GM21390 (cell line): ENCODE results near the gene RPL36.
"Not testable (repeated sequence)": the region's sequence is repeated elsewhere in the genome, so short reads cannot be mapped to it uniquely, and the experiment has no call there.

ENCODE experiments used
- ATAC-seq: cut with Tn5 transposase; IDR thresholded peaks from one replicate; pipeline ENCODE4 v1.9.1; 2021; ENCODE audit not compliant: unreplicated experiment

RPL36 gene

GRCh38 chr19:5703819-5704818 lies 14.0 kb downstream of the RPL36 start:
- no peak for ATAC-seq

- no peak for ATAC-seq
These were observed 15.5 kb downstream of the RPL36 start for GRCh38 chr19:5705552-5705951.

GRCh38 chr19:5706876-5707573 lies 16.9 kb downstream of the RPL36 start:
- no peak for ATAC-seq

GRCh38 chr19:5707576-5708575 lies 17.8 kb downstream of the RPL36 start:
- ATAC-seq: no peak

- ATAC-seq: no peak
These were observed 20.9 kb downstream of the RPL36 start for GRCh38 chr19:5711025-5711424.

GRCh38 chr19:5711713-5712161 lies 21.6 kb downstream of the RPL36 start:
- ATAC-seq: no peak

GRCh38 chr19:5713228-5713627 lies 23.1 kb downstream of the RPL36 start:
- no peak for ATAC-seq

GRCh38 chr19:5714816-5715215 lies 24.7 kb downstream of the RPL36 start:
- no peak for ATAC-seq

GRCh38 chr19:5717215-5717935 lies 27.3 kb downstream of the RPL36 start:
- ATAC-seq: no peak

GRCh38 chr19:5718037-5718578 lies 28.0 kb downstream of the RPL36 start:
- no peak for ATAC-seq

GRCh38 chr19:5718579-5719273 lies 28.6 kb downstream of the RPL36 start:
- ATAC-seq: no peak

- ATAC-seq: no peak
These were observed 29.3 kb downstream of the RPL36 start for GRCh38 chr19:5719274-5719960.

GRCh38 chr19:5719961-5720790 lies 30.1 kb downstream of the RPL36 start, which contains the start of the genes CATSPERD and LONP1:
Gene CATSPERD (plus strand): TSS chr19:5720637. CDS start chr19:5720738, 101 bp downstream.
Gene LONP1 (minus strand): TSS chr19:5720146. CDS start chr19:5720132, 14 bp downstream.
- ATAC-seq: peak; percentile 79

- no peak for ATAC-seq
These were observed 37.5 kb downstream of the RPL36 start for GRCh38 chr19:5727453-5728050.

GRCh38 chr19:5733172-5733571 lies 43.1 kb downstream of the RPL36 start:
- not testable (repeated sequence) for ATAC-seq

GRCh38 chr19:5738423-5738822 lies 48.3 kb downstream of the RPL36 start:
- ATAC-seq: no peak
